Activated CD4-positive, alpha-beta memory T cell treated with anti-CD3 and anti-CD28 coated beads for 36 hours (primary cell): ENCODE data around the gene SELENOO. TPM values are rescaled to one million over a fixed set of nuclear protein-coding genes. Genes with fewer than 3 reads are reported as not detected.

Source experiments
- CTCF ChIA-PET: fragments of 350-600 bp; sonication (Branson Sonifier 250); formaldehyde crosslinking; loops from one replicate; lab custom pipeline; 2021; ENCODE audit warnings: antibody characterized with exemption, inconsistent platforms; lab: Charles Lee
- POLR2A ChIA-PET: fragments of 350-600 bp; sonication (Branson Sonifier 250); formaldehyde crosslinking; loops from one replicate; lab custom pipeline; 2021; ENCODE audit warnings: antibody characterized with exemption; lab: Charles Lee
- DNase-seq: peaks from one replicate; pipeline ENCODE4 v3.0.0-alpha.2; 2020
- H3K27ac Mint-ChIP-seq: one replicate; pipeline ENCODE4 v1.8.0; 2021; ENCODE audit warnings: mixed read lengths
- H3K27me3 Mint-ChIP-seq: one replicate; pipeline ENCODE4 v1.8.0; 2021; ENCODE audit warnings: mixed read lengths
- H3K36me3 Mint-ChIP-seq: one replicate; pipeline ENCODE4 v1.8.0; 2021; ENCODE audit warnings: mixed read lengths
- H3K4me1 Mint-ChIP-seq: one replicate; pipeline ENCODE4 v1.8.0; 2021; ENCODE audit warnings: low read depth, mixed read lengths
- H3K4me3 Mint-ChIP-seq: one replicate; pipeline ENCODE4 v1.8.0; 2021; ENCODE audit warnings: mild to moderate bottlenecking, mixed read lengths
- H3K9me3 Mint-ChIP-seq: one replicate; pipeline ENCODE4 v1.8.0; 2021; ENCODE audit warnings: mixed read lengths
- intact Hi-C: fragments of 100-400 bp; cut with micrococcal nuclease; formaldehyde crosslinking; loops from one replicate; pipeline ENCODE4 v1.15.1; 2023
- total RNA-seq, 2 experiments: library from RNA; stranded (reverse); gene quantifications; one replicate each; pipeline ENCODE4 v1.2.3, GENCODE V29; 2021

SELENOO gene
- total RNA-seq, 2 experiments from 2014 or later: 18.8 to 19.7 TPM

- Mint-ChIP-seq H3K36me3 (peaks cover 3% of the 10 kb centered on the region), H3K9me3 (no peaks in the 10 kb centered on the region), H3K27me3 (peaks cover 5% of the 10 kb centered on the region), H3K27ac (no peak overlapping the region), H3K4me1 (peaks cover 21% of the 10 kb centered on the region), H3K4me3 (peak overlapping the region; percentile 69)
- ChIA-PET CTCF (interaction anchor here (1.4 kb wide), 1 partner anchor 11 kb away, joined by 4 read pairs; no protein-coding TSS in a partner anchor), POLR2A (no interaction called here)
- intact Hi-C loops: loop anchor here (2.0 kb wide), 1 partner anchor 13 kb away; the partner anchor contains the start of gene PANX2
- no peak for DNase-seq
Measured at GRCh38 chr22:50184004-50184901, 16.6 kb upstream of the SELENOO start.

GRCh38 chr22:50184902-50185374 lies 15.9 kb upstream of the SELENOO start:
- CTCF ChIA-PET: interaction anchor here (0.6 to 1.4 kb wide), 2 partner anchors 11 to 147 kb away, joined by 4 read pairs; no protein-coding TSS in a partner anchor
- H3K4me3 Mint-ChIP-seq: peak overlapping the region; percentile 79
- H3K27me3 Mint-ChIP-seq: no peaks in the 10 kb centered on the region
- peaks cover 3% of the 10 kb centered on the region for H3K36me3 Mint-ChIP-seq
- H3K4me1 Mint-ChIP-seq: peaks cover 26% of the 10 kb centered on the region
- no peaks in the 10 kb centered on the region for H3K9me3 Mint-ChIP-seq
- intact Hi-C loops: loop anchor here (1.0 to 2.0 kb wide), 2 partner anchors 14 to 15 kb away; partner anchors contain the start of gene PANX2
- H3K27ac Mint-ChIP-seq: no peak overlapping the region
- no peak for DNase-seq
- POLR2A ChIA-PET: no interaction called here

- H3K27ac Mint-ChIP-seq: peak within 1 kb of the TSS; percentile 89
- intact Hi-C loops: loop anchor here (1.0 to 2.0 kb wide), 2 partner anchors 15 kb away; partner anchors contain the start of gene PANX2
Measured at GRCh38 chr22:50185375-50186087, 15.3 kb upstream of the SELENOO start, which contains the start of gene TRABD. TRABD (plus strand) TSS chr22:50185913; CDS start chr22:50193061, 7,148 bp downstream.

GRCh38 chr22:50186181-50186714 lies 14.6 kb upstream of the SELENOO start:
- no peaks in the 10 kb centered on the region for H3K9me3 Mint-ChIP-seq
- H3K36me3 Mint-ChIP-seq: peaks cover 5% of the 10 kb centered on the region
- peak overlapping the region; percentile 89 for H3K27ac Mint-ChIP-seq
- intact Hi-C loops: no loop called here
- peaks cover 30% of the 10 kb centered on the region for H3K4me1 Mint-ChIP-seq
- no peak for DNase-seq
- H3K4me3 Mint-ChIP-seq: peak overlapping the region; percentile 88
- ChIA-PET POLR2A (interaction anchor here (1.2 to 1.4 kb wide), 2 partner anchors 11 to 339 kb away, joined by 3 to 4 read pairs; partner anchors contain the start of gene SCO2), CTCF (interaction anchor here (0.9 kb wide), 1 partner anchor 58 kb away, joined by 3 read pairs; the partner anchor contains the start of gene TUBGCP6)
- no peaks in the 10 kb centered on the region for H3K27me3 Mint-ChIP-seq

More at GRCh38 chr22:50185375-50186087, 15.3 kb upstream of the SELENOO start, which contains the start of gene TRABD:
- DNase-seq: peak; percentile 93
- H3K9me3 Mint-ChIP-seq: no peaks in the 10 kb centered on the region
- H3K4me3 Mint-ChIP-seq: peak within 1 kb of the TSS; percentile 88
- peaks cover 3% of the 10 kb centered on the region for H3K36me3 Mint-ChIP-seq
- ChIA-PET POLR2A (no interaction called here), CTCF (interaction anchor here (0.6 kb wide), 1 partner anchor 147 kb away, joined by 4 read pairs; no protein-coding TSS in a partner anchor)
- H3K4me1 Mint-ChIP-seq: peaks cover 28% of the 10 kb centered on the region
- H3K27me3 Mint-ChIP-seq: no peaks in the 10 kb centered on the region

- Mint-ChIP-seq H3K4me3 (peak overlapping the region; percentile 88), H3K4me1 (peaks cover 37% of the 10 kb centered on the region), H3K27me3 (no peaks in the 10 kb centered on the region), H3K27ac (peak overlapping the region; percentile 89), H3K9me3 (no peaks in the 10 kb centered on the region), H3K36me3 (peaks cover 10% of the 10 kb centered on the region)
- intact Hi-C loops: no loop called here
- peak; percentile 38 for DNase-seq
- POLR2A ChIA-PET: interaction anchor here (1.2 to 1.4 kb wide), 2 partner anchors 12 to 338 kb away, joined by 3 to 4 read pairs; partner anchors contain the start of gene SCO2
- CTCF ChIA-PET: interaction anchor here (0.9 to 1.1 kb wide), 3 partner anchors 37 to 57 kb away, joined by 3 read pairs; partner anchors contain the start of gene TUBGCP6
Measured at GRCh38 chr22:50186761-50187523, 13.9 kb upstream of the SELENOO start.

GRCh38 chr22:50188356-50188755 lies 12.5 kb upstream of the SELENOO start:
- H3K4me1 Mint-ChIP-seq: peaks cover 49% of the 10 kb centered on the region
- intact Hi-C loops: no loop called here
- no peaks in the 10 kb centered on the region for H3K27me3 Mint-ChIP-seq
- peaks cover 16% of the 10 kb centered on the region for H3K36me3 Mint-ChIP-seq
- H3K27ac Mint-ChIP-seq: no peak overlapping the region
- H3K4me3 Mint-ChIP-seq: no peak overlapping the region
- no peaks in the 10 kb centered on the region for H3K9me3 Mint-ChIP-seq
- CTCF ChIA-PET: no interaction called here
- no peak for DNase-seq
- POLR2A ChIA-PET: no interaction called here

GRCh38 chr22:50189184-50189848 lies 11.5 kb upstream of the SELENOO start:
- H3K36me3 Mint-ChIP-seq: peaks cover 16% of the 10 kb centered on the region
- no peaks in the 10 kb centered on the region for H3K9me3 Mint-ChIP-seq
- H3K4me3 Mint-ChIP-seq: peak overlapping the region; percentile 29
- no peak for DNase-seq
- H3K27ac Mint-ChIP-seq: peak overlapping the region; percentile 98
- H3K4me1 Mint-ChIP-seq: peaks cover 48% of the 10 kb centered on the region
- intact Hi-C loops: no loop called here
- ChIA-PET POLR2A (no interaction called here), CTCF (interaction anchor here (1.0 to 2.1 kb wide), 3 partner anchors 18 to 53 kb away, joined by 3 to 11 read pairs (median 5); no protein-coding TSS in a partner anchor)
- no peaks in the 10 kb centered on the region for H3K27me3 Mint-ChIP-seq

- H3K9me3 Mint-ChIP-seq: no peaks in the 10 kb centered on the region
- POLR2A ChIA-PET: no interaction called here
- peak overlapping the region; percentile 87 for H3K4me3 Mint-ChIP-seq
- peaks cover 45% of the 10 kb centered on the region for H3K4me1 Mint-ChIP-seq
- H3K27me3 Mint-ChIP-seq: no peaks in the 10 kb centered on the region
- DNase-seq: no peak
- intact Hi-C loops: loop anchor here (2.0 to 5.0 kb wide), 4 partner anchors 52 to 337 kb away; partner anchors contain the start of genes PIM3 and SCO2
- peak overlapping the region; percentile 98 for H3K27ac Mint-ChIP-seq
- H3K36me3 Mint-ChIP-seq: peaks cover 16% of the 10 kb centered on the region
- CTCF ChIA-PET: interaction anchor here (1.0 to 2.1 kb wide), 3 partner anchors 17 to 53 kb away, joined by 3 to 11 read pairs (median 5); no protein-coding TSS in a partner anchor
Measured at GRCh38 chr22:50189849-50190181, 11.0 kb upstream of the SELENOO start.

GRCh38 chr22:50190182-50190940 lies 10.4 kb upstream of the SELENOO start:
- ChIA-PET CTCF (interaction anchor here (0.6 to 2.1 kb wide), 8 partner anchors 14 to 260 kb away, joined by 3 to 11 read pairs (median 4); no protein-coding TSS in a partner anchor), POLR2A (interaction anchor here (0.5 to 2.8 kb wide), 9 partner anchors 8 to 228 kb away, joined by 3 to 12 read pairs (median 3); partner anchors contain the start of genes PANX2 and SELENOO)
- peak overlapping the region; percentile 98 for H3K27ac Mint-ChIP-seq
- intact Hi-C loops: loop anchor here (2.0 to 5.0 kb wide), 4 partner anchors 52 to 337 kb away; partner anchors contain the start of genes PIM3 and SCO2
- H3K4me1 Mint-ChIP-seq: peaks cover 44% of the 10 kb centered on the region
- no peaks in the 10 kb centered on the region for H3K9me3 Mint-ChIP-seq
- peak overlapping the region; percentile 87 for H3K4me3 Mint-ChIP-seq
- H3K27me3 Mint-ChIP-seq: no peaks in the 10 kb centered on the region
- peaks cover 16% of the 10 kb centered on the region for H3K36me3 Mint-ChIP-seq
- DNase-seq: peak; percentile 86
